Liver (tissue), 9 donors: Measurements from ENCODE around the gene EIF3K. TPM values are rescaled to one million over a fixed set of nuclear protein-coding genes. Genes with fewer than 3 reads are reported as not detected.

ENCODE experiments used
- DNase-seq: peaks from one replicate; pipeline ENCODE4 v3.0.0-alpha.2; 2017; ENCODE audit warnings: low spot score
- H3K27ac ChIP-seq, 2 donors: one replicate each; pipeline ENCODE4 v1.7.0; 2013; ENCODE audit warnings: inconsistent platforms in 2 of 2, low read length in 2 of 2, control low read depth in 1 of 2, low read depth in 1 of 2, mild to moderate bottlenecking in 1 of 2
- H3K27me3 ChIP-seq, 4 donors: one replicate each; pipeline versions ENCODE4 v1.6.1 to v1.7.0; 2013; ENCODE audit warnings: low read length in 3 of 4, inconsistent platforms in 1 of 4, mild to moderate bottlenecking in 1 of 4, moderate library complexity in 1 of 4; ENCODE audit not compliant: control insufficient read depth in 4 of 4, insufficient read depth in 4 of 4
- H3K36me3 ChIP-seq, 4 donors: one replicate each; pipeline versions ENCODE4 v1.6.1 to v1.7.0; 2013; ENCODE audit warnings: low read length in 3 of 4, mild to moderate bottlenecking in 3 of 4, low read depth in 1 of 4, moderate library complexity in 1 of 4; ENCODE audit not compliant: control insufficient read depth in 4 of 4, insufficient read depth in 3 of 4
- H3K4me1 ChIP-seq, 4 donors: one replicate each; pipeline versions ENCODE4 v1.6.1 to v1.7.0; 2013; ENCODE audit warnings: low read length in 3 of 4, mild to moderate bottlenecking in 3 of 4, moderate library complexity in 1 of 4; ENCODE audit not compliant: control insufficient read depth in 4 of 4, insufficient read depth in 4 of 4
- H3K4me3 ChIP-seq, 3 donors: one replicate each; pipeline versions ENCODE4 v1.6.1 to v1.7.0; 2013; ENCODE audit warnings: low read length in 3 of 3, control low read depth in 1 of 3, low read depth in 1 of 3, mild to moderate bottlenecking in 1 of 3
- H3K9ac ChIP-seq, 2 donors: one replicate each; pipeline ENCODE4 v1.7.0; 2013; ENCODE audit warnings: low read length in 2 of 2, mild to moderate bottlenecking in 2 of 2, moderate library complexity in 2 of 2, control low read depth in 1 of 2, low read depth in 1 of 2
- H3K9me3 ChIP-seq, 4 donors: one replicate each; pipeline versions ENCODE4 v1.6.1 to v1.7.0; 2013; ENCODE audit warnings: low read length in 3 of 4; ENCODE audit not compliant: control insufficient read depth in 4 of 4
- EGR1 ChIP-seq, 2 donors: IDR thresholded peaks; 2 replicates each; pipeline ENCODE4 v1.6.1; 2016 to 2018; ENCODE audit warnings: antibody characterized with exemption in 2 of 2, low read depth in 2 of 2
- FOXA1 ChIP-seq: IDR thresholded peaks from 2 replicates; pipeline ENCODE4 v1.6.1; 2016; ENCODE audit warnings: antibody characterized with exemption
- FOXA2 ChIP-seq: IDR thresholded peaks from 2 replicates; pipeline ENCODE4 v1.6.1; 2016; ENCODE audit warnings: antibody characterized with exemption
- GABPA ChIP-seq, 2 donors: IDR thresholded peaks in 1 of 2; conservative IDR thresholded peaks in 1 of 2; 2 replicates each; pipeline ENCODE4 v1.6.1; 2016; ENCODE audit warnings: antibody characterized with exemption in 2 of 2, mild to moderate bottlenecking in 1 of 2, moderate library complexity in 1 of 2
- HNF4A ChIP-seq, 2 donors: conservative IDR thresholded peaks; 2 replicates each; pipeline ENCODE4 v1.6.1; 2016; ENCODE audit warnings: antibody characterized with exemption in 2 of 2, mild to moderate bottlenecking in 2 of 2
- HNF4G ChIP-seq: IDR thresholded peaks from 2 replicates; pipeline ENCODE4 v1.6.1; 2016; ENCODE audit warnings: antibody characterized with exemption
- NR2F2 ChIP-seq: IDR thresholded peaks from 2 replicates; pipeline ENCODE4 v1.6.1; 2016; ENCODE audit warnings: antibody characterized with exemption
- SP1 ChIP-seq: IDR thresholded peaks from 2 replicates; pipeline ENCODE4 v1.6.1; 2018; ENCODE audit warnings: antibody characterized with exemption, mild to moderate bottlenecking
- TAF1 ChIP-seq: conservative IDR thresholded peaks from 2 replicates; pipeline ENCODE4 v1.6.1; 2016; ENCODE audit warnings: antibody characterized with exemption, mild to moderate bottlenecking
- YY1 ChIP-seq: IDR thresholded peaks from 2 replicates; pipeline ENCODE4 v1.6.1; 2016; ENCODE audit warnings: antibody characterized with exemption, mild to moderate bottlenecking
- WGBS: extraction: QIAGEN DNeasy Blood & Tissue Kit; methylation state at CpG from one replicate; pipeline ENCODE4 v1.1.7; 2013; 5-methylcytosine and 5-hydroxymethylcytosine counted together
- polyA plus RNA-seq, 2 donors: library from polyadenylated mRNA; stranded (reverse) in 1 of 2; unstranded in 1 of 2; fragments of 200-250 nt in 1 of 2; fragments of >200 nt in 1 of 2; fragmentation: Nextera tagmentation in 1 of 2; extraction: Ambion mirVana in 1 of 2; gene quantifications; one replicate each; pipeline versions ENCODE4 v1.2.1 to v1.2.3, GENCODE V29; 2013 to 2015
- total RNA-seq, 2 donors: library from RNA; depleted of rRNA; stranded (reverse); fragments of >200 nt; gene quantifications; one replicate each; pipeline ENCODE4 v1.2.3, GENCODE V29; 2014
- TF ChIP-seq, protein P1 (sequence below): IDR thresholded peaks from 2 replicates; pipeline ENCODE4 v1.6.1; 2016; ENCODE audit warnings: antibody characterized with exemption
- TF ChIP-seq, protein P2 (sequence below): fragments of 150-350 bp; IDR thresholded peaks from 2 replicates; pipeline ENCODE4 v1.5.1; 2017; ENCODE audit warnings: improper control_type of control experiment, low read depth, low read length; ENCODE audit not compliant: missing input control
- TF ChIP-seq, protein P3 (sequence below): IDR thresholded peaks from 2 replicates; pipeline ENCODE4 v1.6.1; 2016; ENCODE audit warnings: antibody characterized with exemption
- TF ChIP-seq, protein P4 (sequence below): IDR thresholded peaks from 2 replicates; pipeline ENCODE4 v1.6.1; 2016; ENCODE audit warnings: antibody characterized with exemption, mild to moderate bottlenecking
- donor health status: healthy.
- donor health status: healthy.
- donor health status: healthy.
- donor health status: healthy.
- donor health status: healthy.

EIF3K gene
- total and polyA plus RNA-seq, 4 donors = 118 to 240 (median 151) TPM

DNA sequence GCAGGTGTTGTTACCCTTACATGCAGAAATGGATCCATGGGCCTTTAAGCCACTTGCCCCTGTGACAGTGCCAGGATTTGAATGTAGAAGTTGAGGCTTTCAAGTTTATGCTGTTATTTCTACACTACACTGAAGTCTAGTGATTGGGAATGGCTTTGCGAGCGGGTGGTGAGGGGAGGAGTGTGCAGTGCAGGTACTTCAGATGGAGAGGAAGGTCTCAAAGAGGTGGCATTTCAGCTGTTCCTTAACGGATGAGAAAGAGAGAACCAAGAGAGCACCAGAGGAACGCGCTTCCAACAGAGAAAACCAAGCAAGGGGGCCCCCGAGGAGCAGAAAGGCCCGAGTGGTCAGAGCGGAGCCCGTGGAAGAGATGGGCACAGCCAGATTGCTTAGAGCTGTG lies 41.7 kb downstream of the EIF3K start:
- TF ChIP-seq EGR1 (IDR thresholded peaks at IDR 0.05; ENCODE audit: low read depth in 2 of 2) (no peak), FOXA1 (no peak), GABPA (IDR thresholded peaks at IDR 0.05 in 1 of 2, conservative IDR thresholded peaks at IDR 0.05 in 1 of 2) (no peak), HNF4A (conservative IDR thresholded peaks at IDR 0.05) (no peak), YY1 (no peak), FOXA2 (no peak), HNF4G (no peak)
- TF ChIP-seq, protein P1, sequence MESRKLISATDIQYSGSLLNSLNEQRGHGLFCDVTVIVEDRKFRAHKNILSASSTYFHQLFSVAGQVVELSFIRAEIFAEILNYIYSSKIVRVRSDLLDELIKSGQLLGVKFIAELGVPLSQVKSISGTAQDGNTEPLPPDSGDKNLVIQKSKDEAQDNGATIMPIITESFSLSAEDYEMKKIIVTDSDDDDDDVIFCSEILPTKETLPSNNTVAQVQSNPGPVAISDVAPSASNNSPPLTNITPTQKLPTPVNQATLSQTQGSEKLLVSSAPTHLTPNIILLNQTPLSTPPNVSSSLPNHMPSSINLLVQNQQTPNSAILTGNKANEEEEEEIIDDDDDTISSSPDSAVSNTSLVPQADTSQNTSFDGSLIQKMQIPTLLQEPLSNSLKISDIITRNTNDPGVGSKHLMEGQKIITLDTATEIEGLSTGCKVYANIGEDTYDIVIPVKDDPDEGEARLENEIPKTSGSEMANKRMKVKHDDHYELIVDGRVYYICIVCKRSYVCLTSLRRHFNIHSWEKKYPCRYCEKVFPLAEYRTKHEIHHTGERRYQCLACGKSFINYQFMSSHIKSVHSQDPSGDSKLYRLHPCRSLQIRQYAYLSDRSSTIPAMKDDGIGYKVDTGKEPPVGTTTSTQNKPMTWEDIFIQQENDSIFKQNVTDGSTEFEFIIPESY = no peak
- TF ChIP-seq, protein P2, sequence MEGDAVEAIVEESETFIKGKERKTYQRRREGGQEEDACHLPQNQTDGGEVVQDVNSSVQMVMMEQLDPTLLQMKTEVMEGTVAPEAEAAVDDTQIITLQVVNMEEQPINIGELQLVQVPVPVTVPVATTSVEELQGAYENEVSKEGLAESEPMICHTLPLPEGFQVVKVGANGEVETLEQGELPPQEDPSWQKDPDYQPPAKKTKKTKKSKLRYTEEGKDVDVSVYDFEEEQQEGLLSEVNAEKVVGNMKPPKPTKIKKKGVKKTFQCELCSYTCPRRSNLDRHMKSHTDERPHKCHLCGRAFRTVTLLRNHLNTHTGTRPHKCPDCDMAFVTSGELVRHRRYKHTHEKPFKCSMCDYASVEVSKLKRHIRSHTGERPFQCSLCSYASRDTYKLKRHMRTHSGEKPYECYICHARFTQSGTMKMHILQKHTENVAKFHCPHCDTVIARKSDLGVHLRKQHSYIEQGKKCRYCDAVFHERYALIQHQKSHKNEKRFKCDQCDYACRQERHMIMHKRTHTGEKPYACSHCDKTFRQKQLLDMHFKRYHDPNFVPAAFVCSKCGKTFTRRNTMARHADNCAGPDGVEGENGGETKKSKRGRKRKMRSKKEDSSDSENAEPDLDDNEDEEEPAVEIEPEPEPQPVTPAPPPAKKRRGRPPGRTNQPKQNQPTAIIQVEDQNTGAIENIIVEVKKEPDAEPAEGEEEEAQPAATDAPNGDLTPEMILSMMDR = no peak
- TF ChIP-seq, protein P3, sequence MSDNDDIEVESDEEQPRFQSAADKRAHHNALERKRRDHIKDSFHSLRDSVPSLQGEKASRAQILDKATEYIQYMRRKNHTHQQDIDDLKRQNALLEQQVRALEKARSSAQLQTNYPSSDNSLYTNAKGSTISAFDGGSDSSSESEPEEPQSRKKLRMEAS = no peak
- TF ChIP-seq, protein P4, sequence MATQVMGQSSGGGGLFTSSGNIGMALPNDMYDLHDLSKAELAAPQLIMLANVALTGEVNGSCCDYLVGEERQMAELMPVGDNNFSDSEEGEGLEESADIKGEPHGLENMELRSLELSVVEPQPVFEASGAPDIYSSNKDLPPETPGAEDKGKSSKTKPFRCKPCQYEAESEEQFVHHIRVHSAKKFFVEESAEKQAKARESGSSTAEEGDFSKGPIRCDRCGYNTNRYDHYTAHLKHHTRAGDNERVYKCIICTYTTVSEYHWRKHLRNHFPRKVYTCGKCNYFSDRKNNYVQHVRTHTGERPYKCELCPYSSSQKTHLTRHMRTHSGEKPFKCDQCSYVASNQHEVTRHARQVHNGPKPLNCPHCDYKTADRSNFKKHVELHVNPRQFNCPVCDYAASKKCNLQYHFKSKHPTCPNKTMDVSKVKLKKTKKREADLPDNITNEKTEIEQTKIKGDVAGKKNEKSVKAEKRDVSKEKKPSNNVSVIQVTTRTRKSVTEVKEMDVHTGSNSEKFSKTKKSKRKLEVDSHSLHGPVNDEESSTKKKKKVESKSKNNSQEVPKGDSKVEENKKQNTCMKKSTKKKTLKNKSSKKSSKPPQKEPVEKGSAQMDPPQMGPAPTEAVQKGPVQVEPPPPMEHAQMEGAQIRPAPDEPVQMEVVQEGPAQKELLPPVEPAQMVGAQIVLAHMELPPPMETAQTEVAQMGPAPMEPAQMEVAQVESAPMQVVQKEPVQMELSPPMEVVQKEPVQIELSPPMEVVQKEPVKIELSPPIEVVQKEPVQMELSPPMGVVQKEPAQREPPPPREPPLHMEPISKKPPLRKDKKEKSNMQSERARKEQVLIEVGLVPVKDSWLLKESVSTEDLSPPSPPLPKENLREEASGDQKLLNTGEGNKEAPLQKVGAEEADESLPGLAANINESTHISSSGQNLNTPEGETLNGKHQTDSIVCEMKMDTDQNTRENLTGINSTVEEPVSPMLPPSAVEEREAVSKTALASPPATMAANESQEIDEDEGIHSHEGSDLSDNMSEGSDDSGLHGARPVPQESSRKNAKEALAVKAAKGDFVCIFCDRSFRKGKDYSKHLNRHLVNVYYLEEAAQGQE = no peak
- H3K9ac ChIP-seq = no peak overlapping the region
- H3K27me3 ChIP-seq = no peaks in the 10 kb centered on the region
- WGBS = 88% methylated on average over 9 of the region's 9 CpGs
- peak overlapping the region; percentile 13 to 38 for H3K27ac ChIP-seq
- H3K4me3 ChIP-seq = no peak overlapping the region
- H3K4me1 ChIP-seq = peaks cover 26 to 63% (median 62%) of the 10 kb centered on the region in 4 donors
- no peaks in the 10 kb centered on the region for H3K36me3 ChIP-seq
- no peak for DNase-seq
- no peaks in the 10 kb centered on the region for H3K9me3 ChIP-seq

DNA sequence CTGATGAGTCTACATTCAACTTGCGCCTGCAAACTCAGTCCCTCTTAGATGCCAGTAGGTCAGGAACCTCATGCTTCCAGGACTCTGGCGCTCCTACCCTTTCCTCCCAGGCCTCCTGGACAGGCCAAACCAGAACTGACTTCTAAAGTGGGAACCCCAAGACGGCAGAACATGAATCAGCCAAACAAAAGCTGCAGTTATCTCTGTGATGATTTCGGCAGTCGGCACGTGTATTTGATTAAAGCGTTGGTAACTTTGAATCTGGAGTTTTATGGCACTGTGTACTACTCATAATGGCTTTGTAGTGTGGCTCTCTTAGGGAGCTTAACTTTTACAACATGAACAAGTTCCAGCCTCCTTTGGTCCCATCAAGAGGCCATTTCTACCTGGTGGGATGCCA lies 42.1 kb downstream of the EIF3K start:
- no peaks in the 10 kb centered on the region for H3K9me3 ChIP-seq
- no peak for DNase-seq
- H3K27ac ChIP-seq = peak overlapping the region in 1 of 2 donors; percentile 13
- no peaks in the 10 kb centered on the region for H3K27me3 ChIP-seq
- 69% methylated on average over 7 of the region's 7 CpGs for WGBS
- peaks cover 30 to 67% (median 60%) of the 10 kb centered on the region in 4 donors for H3K4me1 ChIP-seq
- H3K4me3 ChIP-seq = no peak overlapping the region
- H3K9ac ChIP-seq = no peak overlapping the region
- TF ChIP-seq, protein P3 = no peak
- TF ChIP-seq, protein P1 = no peak
- TF ChIP-seq SP1 (no peak), NR2F2 (no peak), TAF1 (no peak), HNF4A (conservative IDR thresholded peaks at IDR 0.05) (no peak), EGR1 (IDR thresholded peaks at IDR 0.05; ENCODE audit: low read depth in 2 of 2) (no peak)
- TF ChIP-seq, protein P2 = no peak
- H3K36me3 ChIP-seq = no peaks in the 10 kb centered on the region
